ENCODE data around the gene CPEB4. TPM values are rescaled to one million over a fixed set of nuclear protein-coding genes. Genes with fewer than 3 reads are reported as not detected.

The CPEB4 gene
- total and polyA plus RNA-seq, 2 of the 8 experiments (the other 6 are each of a cell fraction or from before 2014, with no cell fraction given), result 8.4 to 13.4 TPM

- no peak for TF ChIP-seq SIX5 (IDR thresholded peaks at IDR 0.05; ENCODE audit: low read depth, low read length)
Measured at GRCh38 chr5:173850659-173851058, 37.5 kb upstream of the CPEB4 start (continued).

Measured in H1 (cell line).